Right cardiac atrium (tissue), 5 donors: ENCODE data around the gene IGF1R. TPM values are rescaled to one million over a fixed set of nuclear protein-coding genes. Genes with fewer than 3 reads are reported as not detected.

Source experiments
- ATAC-seq, 2 donors: fragments of 200-7000 bp; cut with Tn5 transposase; one replicate each; pipeline versions ENCODE4 v1.8.0 to v1.9.1; 2020; ENCODE audit warnings: moderate library complexity in 2 of 2, mild to moderate bottlenecking in 1 of 2
- DNase-seq, 3 donors: peaks; one replicate each; pipeline ENCODE4 v3.0.0-alpha.2; 2020
- H3K27ac ChIP-seq: one replicate; pipeline ENCODE4 v1.5.1; 2013; ENCODE audit warnings: mild to moderate bottlenecking, low read length, control low read depth, moderate library complexity
- H3K27me3 ChIP-seq: one replicate; pipeline ENCODE4 v1.6.1; 2013; ENCODE audit not compliant: control insufficient read depth, insufficient read depth
- H3K4me1 ChIP-seq: one replicate; pipeline ENCODE4 v1.6.1; 2013; ENCODE audit warnings: low read length; ENCODE audit not compliant: control insufficient read depth, insufficient read depth
- H3K4me3 ChIP-seq: one replicate; pipeline ENCODE4 v1.5.1; 2013; ENCODE audit warnings: low read length, control low read depth
- H3K9me3 ChIP-seq: one replicate; pipeline ENCODE4 v1.6.1; 2013; ENCODE audit warnings: low read length; ENCODE audit not compliant: control insufficient read depth
- WGBS: extraction: QIAGEN DNeasy Blood & Tissue Kit; methylation state at CpG from one replicate; pipeline ENCODE4 v1.1.7; 2013; 5-methylcytosine and 5-hydroxymethylcytosine counted together
- intact Hi-C, 4 donors: fragments of 100-400 bp; cut with DNase I; formaldehyde crosslinking; loops; one replicate each; pipeline versions ENCODE4 v1.11.0 to v1.14.0; 2022 to 2023
- polyA plus RNA-seq: library from polyadenylated mRNA; stranded (reverse); fragments of 200-250 nt; gene quantifications from one replicate; pipeline ENCODE4 v1.2.3, GENCODE V29; 2013
- total RNA-seq, 4 donors: library from RNA; stranded (reverse); fragmentation: NEBNext Ultra II Directional; extraction: Animal tissue kit (Norgen Biotek cat#: 25700); gene quantifications; one replicate each; pipeline ENCODE4 v1.2.1, GENCODE V29; 2021
- donor health status: healthy with polysubstance abuse.
- donor health status: DM: no; HTN: yes; CAD: no.
- donor health status: DM: no; HTN: no; CAD: no.
- donor health status: DM: no; HTN: yes; CAD: no; lungs with severe emphysema.
- donor health status: DM: yes; HTN: yes; CAD: no.

IGF1R gene
- total and polyA plus RNA-seq, 5 donors = 9.0 to 52.3 (median 34.4) TPM

GRCh38 chr15:98904544-98904943, 256.2 kb downstream of the IGF1R start:
- 36% methylated on average over 4 of the region's 4 CpGs for WGBS
- DNase-seq = no peak
- H3K27ac ChIP-seq = peak overlapping the region; percentile 23
- H3K4me1 ChIP-seq = peaks cover 12% of the 10 kb centered on the region
- no peaks in the 10 kb centered on the region for H3K9me3 ChIP-seq
- ATAC-seq = peak; percentile 33 to 38
- intact Hi-C loops = no loop called here
- H3K4me3 ChIP-seq = no peak overlapping the region
- H3K27me3 ChIP-seq = no peaks in the 10 kb centered on the region

- WGBS = 82% methylated on average over 7 of the region's 7 CpGs
- peak overlapping the region; percentile 43 for H3K27ac ChIP-seq
- DNase-seq (no peak), ATAC-seq (no peak)
- peaks cover 12% of the 10 kb centered on the region for H3K4me1 ChIP-seq
- H3K27me3 ChIP-seq = no peaks in the 10 kb centered on the region
- intact Hi-C loops = no loop called here
- H3K9me3 ChIP-seq = no peaks in the 10 kb centered on the region
- no peak overlapping the region for H3K4me3 ChIP-seq
These were observed 257.8 kb downstream of the IGF1R start for GRCh38 chr15:98905963-98906711.

DNA sequence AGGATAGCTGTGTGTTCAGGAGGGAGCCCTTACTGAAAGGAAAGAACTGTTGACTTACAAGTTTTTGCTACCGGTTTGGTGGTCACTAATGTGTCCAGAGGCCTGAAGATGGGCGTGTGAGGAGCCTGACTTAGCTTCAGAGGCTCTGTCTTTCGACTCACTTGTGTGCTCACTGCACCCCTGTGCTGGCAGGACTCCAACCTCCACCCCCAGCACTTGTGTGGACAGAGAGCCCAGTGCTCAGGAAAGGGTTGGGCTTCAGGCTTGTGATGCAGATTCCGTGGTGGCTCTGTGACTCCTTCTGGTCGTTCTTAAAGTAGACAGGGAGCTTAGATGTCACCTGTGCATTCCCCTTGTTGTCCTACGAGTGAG, 258.4 kb downstream of the IGF1R start:
- ATAC-seq (peak; percentile 12 to 29), DNase-seq (peak; percentile 47 to 75 (median 69))
- peak overlapping the region; percentile 43 for H3K27ac ChIP-seq
- H3K4me3 ChIP-seq = no peak overlapping the region
- WGBS = 54% methylated on average over 6 of the region's 6 CpGs
- no peaks in the 10 kb centered on the region for H3K9me3 ChIP-seq
- H3K4me1 ChIP-seq = peaks cover 12% of the 10 kb centered on the region
- H3K27me3 ChIP-seq = no peaks in the 10 kb centered on the region
- intact Hi-C loops = no loop called here

DNA sequence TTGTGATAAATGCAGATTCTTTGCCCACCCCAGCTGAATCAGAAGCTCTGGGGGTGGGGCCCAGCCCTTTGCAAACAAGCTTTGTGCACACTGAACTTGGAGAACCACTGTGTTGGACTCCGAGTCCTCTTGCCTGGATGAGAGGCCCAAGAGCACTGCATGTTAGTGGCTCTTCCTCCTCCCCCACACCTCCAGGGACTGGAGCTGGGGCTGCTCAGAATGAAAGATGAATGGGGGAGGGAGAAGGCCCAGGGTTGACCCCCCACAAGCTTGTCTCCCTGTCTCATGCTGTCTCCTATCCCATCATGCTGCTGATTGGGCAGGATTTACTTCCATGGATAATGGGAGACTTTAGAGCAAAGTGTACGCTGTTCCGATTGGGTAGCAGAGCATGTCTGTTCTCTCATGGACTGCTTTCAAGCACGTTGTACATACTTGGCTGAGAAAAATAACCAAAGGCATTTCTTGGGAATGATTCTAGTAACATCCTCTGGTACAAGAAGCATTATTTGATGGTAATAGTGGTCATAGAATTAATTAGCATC, 259.7 kb downstream of the IGF1R start:
- no peaks in the 10 kb centered on the region for H3K9me3 ChIP-seq
- no peak for DNase-seq
- ATAC-seq = no peak
- no peak overlapping the region for H3K27ac ChIP-seq
- intact Hi-C loops = no loop called here
- WGBS = 87% methylated on average over 4 of the region's 4 CpGs
- no peaks in the 10 kb centered on the region for H3K27me3 ChIP-seq
- no peak overlapping the region for H3K4me3 ChIP-seq
- H3K4me1 ChIP-seq = peaks cover 12% of the 10 kb centered on the region

GRCh38 chr15:98909968-98910885, 261.9 kb downstream of the IGF1R start:
- DNase-seq (peak in 1 of 3 donors; percentile 63), ATAC-seq (peak; percentile 32 to 74)
- Histone ChIP-seq H3K4me3 (no peak overlapping the region), H3K4me1 (peaks cover 14% of the 10 kb centered on the region), H3K27me3 (no peaks in the 10 kb centered on the region), H3K9me3 (no peaks in the 10 kb centered on the region), H3K27ac (peak overlapping the region; percentile 81)
- intact Hi-C loops = no loop called here
- WGBS = 73% methylated on average over 21 of the region's 21 CpGs

GRCh38 chr15:98914626-98915025, 266.3 kb downstream of the IGF1R start:
- Histone ChIP-seq H3K4me1 (peaks cover 5% of the 10 kb centered on the region), H3K4me3 (no peak overlapping the region), H3K27me3 (no peaks in the 10 kb centered on the region), H3K9me3 (no peaks in the 10 kb centered on the region), H3K27ac (no peak overlapping the region)
- ATAC-seq (no peak), DNase-seq (no peak)
- 65% methylated on average over 7 of the region's 7 CpGs for WGBS
- intact Hi-C loops = no loop called here

DNA sequence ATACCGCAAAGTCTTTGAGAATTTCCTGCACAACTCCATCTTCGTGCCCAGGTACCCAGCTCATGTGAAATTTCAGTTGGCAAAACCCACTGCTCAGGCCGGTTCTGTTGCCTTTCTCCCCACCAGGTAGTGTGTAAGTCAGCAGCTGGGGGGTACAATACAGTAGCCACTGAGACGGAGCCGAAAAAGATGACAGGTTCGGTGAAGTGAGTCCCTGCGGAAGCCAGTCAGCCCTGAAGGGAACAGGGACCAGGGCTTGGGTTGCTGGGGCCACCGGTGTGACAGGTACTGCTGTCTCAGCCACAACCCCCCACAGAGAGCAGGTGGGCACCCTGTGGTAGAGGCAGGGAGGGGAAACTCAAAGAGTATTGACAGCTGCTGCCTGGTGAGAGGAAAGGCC, 268.5 kb downstream of the IGF1R start:
- H3K9me3 ChIP-seq = no peaks in the 10 kb centered on the region
- H3K4me3 ChIP-seq = no peak overlapping the region
- WGBS = 96% methylated on average over 8 of the region's 8 CpGs
- no peaks in the 10 kb centered on the region for H3K27me3 ChIP-seq
- no peak overlapping the region for H3K27ac ChIP-seq
- peaks cover 10% of the 10 kb centered on the region for H3K4me1 ChIP-seq
- intact Hi-C loops = no loop called here
- DNase-seq = no peak
- no peak for ATAC-seq

- intact Hi-C loops = no loop called here
- no peaks in the 10 kb centered on the region for H3K9me3 ChIP-seq
- WGBS = 89% methylated on average over 3 of the region's 3 CpGs
- no peak overlapping the region for H3K27ac ChIP-seq
- DNase-seq (no peak), ATAC-seq (no peak)
- H3K4me1 ChIP-seq = peaks cover 10% of the 10 kb centered on the region
- no peak overlapping the region for H3K4me3 ChIP-seq
- H3K27me3 ChIP-seq = no peaks in the 10 kb centered on the region
These were observed 269.1 kb downstream of the IGF1R start for GRCh38 chr15:98917417-98917816.

GRCh38 chr15:98920091-98920880, 271.9 kb downstream of the IGF1R start:
- intact Hi-C loops = no loop called here
- WGBS = 71% methylated on average over 10 of the region's 10 CpGs
- peak; percentile 26 to 42 for ATAC-seq

GRCh38 chr15:98923171-98923570, 274.8 kb downstream of the IGF1R start:
- 84% methylated on average over 12 of the region's 12 CpGs for WGBS
- H3K27me3 ChIP-seq = no peaks in the 10 kb centered on the region
- intact Hi-C loops = no loop called here

More at GRCh38 chr15:98920091-98920880, 271.9 kb downstream of the IGF1R start:
- Histone ChIP-seq H3K27me3 (no peaks in the 10 kb centered on the region), H3K27ac (peak overlapping the region; percentile 61), H3K4me1 (peaks cover 10% of the 10 kb centered on the region), H3K9me3 (no peaks in the 10 kb centered on the region), H3K4me3 (no peak overlapping the region)
- DNase-seq = no peak

More at GRCh38 chr15:98923171-98923570, 274.8 kb downstream of the IGF1R start:
- Histone ChIP-seq H3K4me3 (no peak overlapping the region), H3K9me3 (no peaks in the 10 kb centered on the region), H3K27ac (no peak overlapping the region), H3K4me1 (peaks cover 16% of the 10 kb centered on the region)
- no peak for ATAC-seq
- no peak for DNase-seq
